GM19328 (cell line): ENCODE results near the gene CROCC2.

Source experiments
- ATAC-seq: cut with Tn5 transposase; IDR thresholded peaks from one replicate; pipeline ENCODE4 v1.9.1; 2021; ENCODE audit warnings: mild to moderate bottlenecking, moderate library complexity; ENCODE audit not compliant: unreplicated experiment

Gene CROCC2

DNA sequence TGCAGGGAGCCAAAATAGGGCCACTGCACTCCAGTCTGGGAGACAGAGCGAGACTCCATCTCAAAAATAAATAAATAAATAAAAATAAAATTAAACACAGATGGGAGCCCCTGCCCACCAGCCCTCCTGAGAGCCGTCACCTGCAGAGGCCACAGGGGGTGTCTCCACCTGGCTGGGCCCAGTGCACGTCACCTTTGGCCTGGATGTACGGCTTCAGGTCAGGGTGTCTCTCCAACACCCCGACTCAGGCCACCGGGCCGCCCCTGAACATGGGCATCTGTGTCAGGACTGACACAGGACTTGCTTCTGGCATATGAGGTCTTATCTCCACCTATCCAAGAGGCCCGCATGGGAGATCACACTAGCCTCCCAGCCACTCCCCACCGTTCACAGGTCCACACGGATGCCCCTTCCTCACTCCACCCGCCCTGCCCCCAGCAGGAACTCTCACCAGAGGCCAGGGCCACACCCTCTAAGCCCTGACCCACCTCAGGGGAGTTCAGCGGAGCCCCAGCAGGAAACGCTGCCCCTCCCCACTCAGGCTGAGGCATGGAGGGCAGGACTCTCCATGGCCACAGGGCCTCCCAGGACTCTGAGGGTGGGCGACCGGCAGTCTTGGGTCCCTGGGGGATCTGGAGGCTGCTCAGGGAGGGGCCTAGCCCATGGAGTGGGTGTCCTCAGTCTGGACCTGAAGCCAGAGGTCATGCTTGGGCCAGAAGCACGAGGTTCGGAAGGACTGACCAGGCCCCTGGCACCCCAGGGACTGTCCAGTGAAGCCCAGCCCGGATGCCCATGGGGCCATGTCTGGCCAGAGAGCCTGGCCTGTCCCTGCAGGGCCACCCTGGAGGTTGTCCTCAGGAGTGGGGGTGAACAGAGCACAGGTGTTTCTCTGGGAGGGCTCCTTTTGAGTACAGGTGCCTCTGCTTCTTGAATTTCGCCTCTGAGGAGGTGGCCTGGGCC is 1.6 kb upstream of the CROCC2 start:
- no peak for ATAC-seq

DNA sequence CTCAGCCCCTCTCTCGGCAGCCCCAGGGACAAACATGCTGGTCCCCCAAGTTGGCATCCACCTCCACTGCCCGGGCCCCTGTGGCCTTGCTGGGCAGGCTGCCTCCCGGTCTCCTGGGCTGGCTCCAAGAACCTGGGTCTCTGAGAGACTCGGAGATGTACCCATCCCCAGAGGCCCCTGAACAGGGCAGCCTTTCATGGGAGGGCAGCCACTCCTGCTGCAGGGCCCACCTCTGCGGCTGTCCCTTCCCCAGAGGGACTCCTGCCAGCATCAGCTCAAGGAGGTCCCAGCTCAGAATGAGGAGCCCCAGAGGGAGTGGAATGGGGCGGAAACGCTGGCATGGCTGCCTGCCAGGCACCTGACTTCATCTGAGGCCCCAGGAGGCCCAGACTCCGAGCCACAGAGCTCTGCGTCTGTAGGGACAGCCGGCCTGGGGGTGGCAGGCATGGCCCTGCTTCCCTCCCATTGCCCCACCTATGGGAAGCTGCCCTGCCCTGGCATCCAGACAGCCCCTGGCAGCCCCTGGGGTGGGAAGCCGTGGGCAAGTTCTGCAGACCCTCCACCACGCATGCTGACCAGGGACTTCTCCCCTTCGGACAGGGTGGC is 857 bp upstream of the CROCC2 start:
- no peak for ATAC-seq

DNA sequence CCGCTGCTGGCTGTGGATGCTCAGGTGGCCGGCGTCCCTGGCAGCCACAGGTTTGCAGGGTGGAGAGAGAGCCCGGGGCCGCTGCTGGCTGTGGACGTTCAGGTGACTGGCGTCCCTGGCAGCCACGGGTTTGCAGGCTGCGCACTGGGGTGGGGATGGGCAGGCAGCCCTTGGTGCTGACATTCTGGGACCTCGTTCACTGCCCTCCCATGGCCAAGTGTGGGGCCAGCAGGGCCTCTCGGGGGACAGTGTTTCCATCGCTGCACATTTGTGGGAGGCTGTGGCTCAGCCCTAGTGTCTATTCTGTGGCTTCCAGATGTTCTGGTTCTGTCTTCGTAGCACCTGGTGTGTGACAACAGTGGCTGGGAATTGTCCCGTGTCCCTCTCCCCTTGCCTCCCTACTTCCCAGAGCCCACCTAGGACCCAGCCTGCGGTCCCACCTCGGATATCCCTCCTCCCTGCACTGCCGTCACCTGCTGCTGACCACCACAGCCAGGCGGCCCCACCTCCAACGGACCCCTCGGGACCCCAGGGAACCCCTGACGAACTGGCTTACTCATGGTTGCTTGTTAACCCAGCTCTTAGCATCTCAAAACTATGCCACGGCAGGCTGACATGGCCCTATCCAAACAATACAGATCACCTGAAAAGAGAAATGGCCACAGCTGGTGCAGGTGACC is 915 bp downstream of the CROCC2 start:
- no peak for ATAC-seq

DNA sequence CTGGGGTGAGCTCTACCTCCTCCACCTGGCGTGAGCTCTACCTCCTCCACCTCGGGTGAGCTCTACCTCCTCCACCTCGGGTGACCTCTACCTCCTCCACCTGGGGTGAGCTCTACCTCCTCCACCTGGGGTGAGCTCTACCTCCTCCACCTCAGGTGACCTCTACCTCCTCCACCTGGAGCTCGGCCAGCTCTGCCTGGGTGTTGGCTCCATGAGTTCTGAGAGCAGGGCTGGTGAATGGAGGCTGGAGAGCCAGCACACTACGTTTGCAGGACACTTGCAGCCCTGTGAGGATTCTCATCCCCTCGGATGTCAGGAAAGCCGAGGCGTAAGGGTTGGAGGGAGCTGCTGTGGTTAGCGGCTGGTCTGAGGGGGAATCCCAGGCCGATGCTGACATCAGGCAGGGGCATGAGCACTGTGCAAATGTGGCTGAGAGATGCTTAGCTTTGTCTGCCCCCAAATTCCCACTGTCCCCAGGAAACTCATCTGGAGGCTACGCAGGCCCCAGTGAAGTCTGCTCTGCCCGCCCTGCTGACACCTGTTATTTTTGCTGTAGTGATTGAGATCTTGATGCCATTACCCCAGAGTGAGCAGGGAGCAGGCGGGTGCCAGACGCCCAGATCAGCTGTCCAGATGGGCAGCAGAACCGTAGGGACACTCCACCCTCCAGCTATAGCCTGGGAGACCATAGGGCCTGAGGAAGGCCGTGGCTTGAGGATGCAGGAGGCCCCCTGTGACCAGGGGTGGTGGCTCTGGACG is 3.3 kb downstream of the CROCC2 start:
- ATAC-seq: no peak

DNA sequence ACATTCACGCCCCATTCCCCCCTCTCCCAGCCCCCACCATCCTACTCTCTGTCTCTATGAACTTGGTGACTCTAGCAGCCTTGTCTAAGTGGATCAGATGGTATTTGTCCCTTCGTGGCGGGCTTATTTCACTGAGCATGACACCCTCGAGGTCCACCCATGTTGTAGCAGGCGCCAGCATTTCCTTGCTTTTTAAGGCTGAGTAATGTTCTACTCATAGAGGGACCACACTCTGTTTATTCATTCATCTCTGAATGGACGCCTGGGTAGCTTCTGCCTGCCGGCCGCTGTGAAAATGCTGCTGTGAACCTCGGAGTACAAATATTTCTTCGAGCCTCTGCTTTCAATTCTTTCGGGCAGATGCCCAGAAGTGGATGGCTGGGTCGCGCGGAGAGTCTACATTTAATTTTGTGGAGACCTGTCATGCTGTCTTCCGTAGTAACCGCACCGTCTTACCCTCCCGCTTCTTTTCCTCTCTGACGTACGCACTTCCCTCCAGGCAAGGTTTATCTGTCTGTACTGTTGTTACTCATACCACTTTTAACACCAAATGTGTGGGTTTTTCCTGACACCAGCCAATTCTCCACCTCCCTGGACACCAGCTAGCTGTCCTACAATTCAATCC is 5.6 kb downstream of the CROCC2 start:
- no peak for ATAC-seq

DNA sequence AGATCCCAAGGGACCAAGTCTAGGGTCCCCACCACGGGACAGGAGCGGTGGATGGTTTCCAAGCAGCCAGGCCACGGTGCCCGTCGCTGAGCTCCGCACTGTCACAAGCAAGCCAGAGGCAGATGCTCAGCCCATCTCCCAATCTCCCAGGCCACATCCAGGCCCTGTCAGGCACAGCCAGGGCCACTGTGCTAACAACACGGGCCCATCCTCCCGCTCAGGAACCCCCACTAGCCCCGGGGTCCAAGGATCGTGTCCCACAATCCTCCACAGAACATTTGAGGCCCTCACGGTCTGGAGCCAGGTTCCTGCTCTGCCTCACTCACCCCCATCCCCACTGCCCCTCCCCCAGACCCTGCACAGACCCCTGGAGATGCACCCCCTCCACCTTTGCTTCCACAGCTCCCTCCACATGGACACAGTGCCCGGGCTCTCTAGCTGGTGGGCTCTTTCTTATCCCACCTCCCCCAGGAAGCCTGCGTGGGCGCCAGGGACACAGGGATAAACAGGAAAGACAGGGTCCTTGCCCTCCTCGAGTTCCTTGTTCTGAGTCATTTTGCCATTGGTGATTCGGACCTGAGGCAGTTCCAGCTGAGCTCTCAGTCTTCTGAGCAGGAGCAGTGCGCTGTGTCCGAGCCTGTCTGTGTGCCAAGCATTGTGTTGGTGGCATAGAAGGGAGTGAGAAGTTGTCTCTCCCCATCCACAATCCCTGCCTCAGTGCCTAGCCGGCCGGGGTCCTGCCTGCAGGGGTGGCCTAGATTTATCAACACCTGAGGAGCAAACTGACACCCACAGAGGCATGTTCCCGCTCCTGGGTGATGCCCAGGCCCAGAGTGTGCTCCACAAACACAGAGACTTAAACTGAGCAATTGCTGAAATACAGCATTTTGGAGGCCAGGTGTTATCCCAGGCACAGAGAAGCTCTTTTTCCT is 7.0 kb downstream of the CROCC2 start:
- no peak for ATAC-seq

DNA sequence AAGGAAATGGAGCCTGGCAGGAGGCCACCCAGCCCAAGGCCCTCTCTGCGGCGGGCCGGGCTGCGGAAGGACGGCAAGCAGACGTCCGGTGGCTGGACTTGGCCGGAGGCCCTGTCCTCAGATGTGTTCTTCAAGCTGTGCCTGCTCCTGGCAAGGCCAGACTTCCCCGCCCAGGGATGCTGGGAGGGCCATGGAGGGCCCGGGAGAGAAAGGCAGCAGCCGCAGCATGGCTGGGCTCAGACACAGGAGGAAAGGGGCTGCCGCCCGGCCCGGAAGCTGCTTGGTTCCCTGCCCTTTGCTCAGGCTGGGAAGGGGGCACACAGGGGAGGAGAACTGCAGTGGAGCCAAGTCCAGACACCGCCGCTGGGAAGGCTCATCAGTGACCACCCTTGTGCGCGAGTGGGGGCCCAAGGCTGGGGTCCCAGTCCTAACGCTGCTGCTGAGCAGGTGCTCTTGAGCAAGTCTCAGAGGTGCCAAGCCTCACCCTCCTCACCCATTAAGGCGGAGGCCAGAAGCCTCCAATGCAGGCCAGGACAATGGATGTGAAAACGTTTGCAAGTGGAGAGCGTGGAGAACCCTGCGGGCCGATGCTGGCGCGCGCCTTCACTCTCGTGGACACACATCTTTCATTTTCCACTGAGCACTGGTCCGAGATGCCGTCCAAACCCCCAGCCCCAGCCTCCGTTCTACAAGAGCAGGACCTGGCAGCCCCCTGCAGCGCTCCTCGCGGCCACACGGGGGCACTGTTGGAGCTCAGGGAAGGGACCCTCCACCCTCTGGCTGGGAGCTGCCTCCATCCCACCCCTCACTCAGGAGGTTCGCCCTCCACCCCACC is 7.9 kb downstream of the CROCC2 start:
- no peak for ATAC-seq

DNA sequence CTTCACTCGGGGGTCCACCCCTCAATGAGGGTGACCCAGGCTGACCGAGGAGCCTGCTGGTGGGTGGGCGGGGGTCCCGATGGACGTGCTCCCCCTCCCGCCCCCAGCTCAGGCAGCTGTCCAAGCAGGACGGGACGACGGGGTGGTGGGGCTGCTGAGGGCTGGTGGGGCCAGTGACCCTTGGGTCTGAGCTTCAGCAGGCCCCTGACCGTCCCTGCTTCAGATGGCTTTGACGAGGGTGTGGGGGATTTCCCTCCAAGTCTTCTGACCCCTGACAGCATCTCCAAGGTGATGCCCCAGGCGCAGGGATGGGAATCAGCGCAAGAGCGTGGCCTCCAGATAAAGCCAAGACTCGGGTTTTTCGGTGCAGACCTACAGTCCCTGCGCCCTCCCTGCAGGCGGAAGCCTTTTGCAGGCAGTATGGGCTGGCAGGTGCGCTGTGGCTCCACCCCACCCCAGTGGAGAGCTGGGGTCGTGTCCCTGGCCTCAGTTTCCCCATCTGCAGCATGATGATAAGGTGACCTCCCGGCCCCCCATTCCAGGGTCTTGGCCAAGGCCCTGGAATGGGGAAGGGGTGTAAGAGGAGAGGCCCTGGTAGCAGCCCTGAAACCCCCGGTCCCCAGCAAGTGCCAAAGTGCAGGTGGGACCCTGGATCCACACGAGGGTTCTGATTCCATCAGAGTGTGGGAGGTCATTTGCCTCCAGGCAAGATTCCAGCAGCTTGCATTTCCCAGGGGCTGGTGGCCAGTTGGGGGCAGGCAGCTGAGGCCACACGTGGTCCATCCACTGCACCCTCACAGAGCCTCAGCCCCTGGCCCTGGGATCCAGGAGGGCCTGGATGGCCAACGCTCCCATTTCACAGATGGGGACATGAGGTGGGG is 8.7 kb downstream of the CROCC2 start:
- ATAC-seq: no peak

DNA sequence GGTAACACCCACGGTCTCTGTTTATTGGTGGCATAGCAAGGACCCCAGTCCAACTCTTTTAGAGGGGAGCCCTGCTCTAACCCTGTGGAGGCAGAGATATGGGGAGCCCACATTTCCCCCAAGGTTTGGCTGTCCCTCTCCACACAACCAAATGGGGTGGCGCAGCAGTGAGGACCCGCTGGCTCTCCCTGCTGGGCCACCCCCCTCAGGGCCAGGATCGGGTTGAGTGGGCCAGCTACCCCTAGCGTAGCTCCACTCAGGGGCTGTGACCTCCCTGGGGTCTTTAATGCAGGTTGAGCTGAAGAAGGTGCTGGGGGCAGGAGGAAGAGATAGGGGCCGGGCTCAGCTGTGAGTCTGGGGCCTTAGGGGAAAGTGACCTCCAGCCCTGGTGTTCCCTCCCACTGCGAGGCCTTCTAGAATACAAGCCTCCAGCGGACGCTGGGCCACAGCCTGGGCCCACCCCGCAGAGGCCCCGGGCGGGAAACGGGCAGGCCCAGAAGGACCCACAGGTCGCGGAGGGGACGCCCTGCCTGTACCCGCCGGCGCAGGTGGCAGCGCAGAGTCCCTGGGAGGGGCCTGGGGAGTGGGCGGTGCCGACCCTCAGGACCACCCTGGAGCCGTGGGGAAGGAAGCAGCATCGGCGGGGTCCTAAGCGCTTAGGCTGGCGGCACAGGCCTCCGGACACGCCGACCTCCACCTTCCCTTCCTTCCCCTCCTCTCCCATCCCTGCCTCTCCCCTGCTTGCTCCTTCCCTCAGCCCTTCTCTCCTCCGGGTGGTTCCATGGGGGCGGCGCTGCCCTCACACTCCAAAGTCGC is 9.6 kb downstream of the CROCC2 start:
- ATAC-seq: no peak

DNA sequence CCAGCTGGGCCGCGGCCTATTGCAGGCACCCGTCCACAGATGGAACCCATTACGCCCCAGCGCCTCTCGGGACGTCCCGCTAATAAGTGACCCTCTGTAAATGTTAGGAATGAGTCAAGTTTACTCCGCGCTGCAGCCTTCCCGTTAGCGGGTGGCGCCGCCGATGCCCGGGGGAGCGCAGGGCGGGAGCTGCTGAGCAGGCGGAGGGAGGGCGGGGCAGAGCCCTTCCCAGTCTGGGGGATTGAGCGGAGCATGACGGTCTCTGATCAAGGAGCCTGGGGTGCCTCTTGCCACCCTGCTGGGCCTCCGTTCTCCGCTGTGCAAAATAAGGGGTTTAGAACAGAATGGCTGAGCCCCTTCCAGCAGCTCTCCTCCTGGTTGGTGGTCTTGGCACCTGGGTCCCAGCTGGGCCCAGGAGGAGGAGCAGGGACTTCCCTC is 10.5 kb downstream of the CROCC2 start:
- ATAC-seq: no peak

DNA sequence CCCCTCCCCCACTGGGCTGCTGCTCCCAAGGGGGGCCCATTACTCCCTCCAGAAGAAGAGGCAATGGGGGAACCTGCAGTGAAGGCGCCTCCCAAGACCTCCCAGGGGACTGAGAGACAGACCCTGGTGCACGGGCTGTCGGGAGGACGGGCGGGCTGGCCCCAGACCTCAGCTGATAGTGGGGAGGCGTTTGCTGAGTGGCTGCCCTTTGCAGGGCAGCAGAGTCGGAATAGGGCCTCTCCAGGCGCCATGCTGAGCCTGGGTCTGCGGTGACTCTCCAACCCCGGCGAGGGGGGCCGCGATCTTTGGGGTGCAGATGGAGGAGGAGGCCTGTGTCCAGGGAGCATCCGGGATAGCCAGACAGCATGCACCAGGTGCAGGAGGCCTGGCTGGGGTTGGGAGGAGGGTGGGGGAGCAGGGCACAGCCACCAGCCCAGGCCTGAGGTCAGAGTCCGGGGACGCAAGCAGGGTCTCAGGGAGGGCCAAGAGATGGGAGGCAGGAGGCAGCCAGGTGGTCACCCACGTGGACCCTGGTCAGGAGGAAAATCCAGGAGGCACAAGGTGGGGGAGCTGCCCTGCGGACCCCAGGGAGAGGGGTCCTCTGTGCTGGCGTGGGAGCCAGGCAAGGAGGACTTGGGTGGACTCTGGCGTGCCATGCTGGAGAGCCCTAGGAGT is 11.0 kb downstream of the CROCC2 start:
- ATAC-seq: no peak

DNA sequence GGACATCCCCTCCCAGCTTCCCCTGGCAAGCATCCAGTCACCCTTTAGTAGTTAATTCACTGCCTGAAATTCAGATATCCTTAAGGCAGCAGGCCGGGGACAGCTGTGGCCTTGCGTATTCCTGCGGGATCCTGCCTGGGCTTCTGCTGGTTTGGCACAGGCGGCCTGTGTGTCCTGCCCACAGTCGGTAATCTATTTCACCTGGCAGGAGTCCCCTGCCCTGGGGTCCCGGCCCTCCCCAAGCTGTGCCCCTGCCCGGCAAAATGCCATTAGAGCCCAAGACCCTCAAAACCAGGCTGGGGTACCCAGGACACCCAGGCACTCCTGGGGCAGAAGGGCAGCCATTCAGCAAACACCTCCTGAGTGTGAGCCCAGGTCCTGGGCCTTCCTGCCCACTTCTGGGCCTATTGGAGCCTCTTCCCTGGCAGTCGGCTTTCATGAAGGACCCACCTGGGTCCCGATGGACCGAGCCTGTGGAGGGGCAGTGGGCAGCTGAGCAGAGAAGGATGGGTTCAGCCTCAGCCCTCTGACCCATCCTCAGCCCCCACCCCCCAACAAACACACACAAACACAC is 11.6 kb downstream of the CROCC2 start:
- ATAC-seq: no peak

DNA sequence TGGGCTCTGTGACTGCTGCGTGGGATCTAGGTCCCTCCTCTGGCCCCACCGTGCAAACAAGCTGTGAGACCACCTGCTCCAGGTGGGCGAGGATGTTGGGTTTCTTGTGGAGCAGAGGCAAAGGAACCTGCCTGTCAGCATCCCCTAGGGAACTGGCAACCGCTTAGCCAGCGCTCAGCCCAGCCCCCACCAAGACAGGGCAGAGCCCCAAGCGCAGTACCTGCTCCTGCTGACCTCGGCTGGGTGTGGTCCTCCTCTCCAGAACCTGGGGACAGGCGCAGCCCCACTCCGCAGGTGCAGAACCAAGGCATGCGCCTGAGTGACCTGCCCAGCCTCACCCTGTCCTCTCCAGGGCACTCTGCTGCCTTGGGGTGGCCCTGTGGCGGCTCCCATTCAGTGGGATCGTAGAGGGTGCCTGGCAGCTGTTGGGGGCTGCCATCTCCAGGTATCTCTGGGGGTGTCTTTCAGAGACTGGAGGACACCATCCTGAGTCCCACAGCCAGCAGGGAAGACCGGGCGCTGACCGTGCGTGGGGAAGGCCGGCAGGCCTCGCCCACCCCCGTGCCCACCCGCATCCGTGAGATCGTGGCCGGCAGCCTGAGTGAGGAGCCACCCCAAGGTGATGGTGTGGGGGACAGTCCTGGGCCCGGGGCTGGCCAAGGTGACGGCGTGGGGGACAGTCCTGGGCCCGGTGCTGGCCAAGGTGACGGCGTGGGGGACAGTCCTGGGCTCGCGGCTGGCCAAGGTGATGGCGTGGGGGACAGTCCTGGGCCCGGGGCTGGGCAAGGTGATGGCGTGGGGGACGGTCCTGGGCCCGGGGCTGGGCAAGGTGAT is 12.3 kb downstream of the CROCC2 start:
- no peak for ATAC-seq

DNA sequence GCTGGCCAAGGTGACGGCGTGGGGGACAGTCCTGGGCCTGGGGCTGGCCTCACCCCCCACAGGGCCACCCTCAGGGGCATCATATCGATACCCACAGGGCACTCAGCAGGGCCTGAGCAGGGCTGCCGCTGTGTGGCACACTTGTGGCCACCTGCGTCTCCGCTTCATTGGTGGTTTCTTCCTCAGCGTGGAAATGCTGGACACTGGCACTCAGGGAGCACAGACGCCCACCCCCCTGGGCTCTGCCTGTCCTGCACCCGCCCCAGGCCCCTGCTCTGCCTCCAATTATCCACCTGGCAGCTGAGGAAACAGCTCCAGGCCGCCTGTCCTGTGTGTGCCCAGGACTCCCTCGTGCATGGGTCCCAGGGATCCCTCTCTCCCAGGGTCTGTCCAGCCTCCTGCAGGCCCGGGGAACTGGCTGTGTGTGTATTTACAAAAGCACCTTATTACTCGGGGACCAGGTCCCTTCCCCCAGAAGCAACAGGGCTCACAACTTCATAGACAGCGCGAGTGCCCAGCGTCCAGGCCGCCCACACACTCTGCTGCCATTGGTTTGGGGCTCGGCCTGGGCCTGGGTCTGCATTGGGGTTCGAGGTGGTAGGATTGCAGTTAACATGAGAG is 13.1 kb downstream of the CROCC2 start:
- no peak for ATAC-seq
